DMS153 treated with DMSO at 0.1 percent for 48 hours (cell line): Measurements from ENCODE around the gene SINHCAF.
"Not testable (repeated sequence)": the region's sequence is repeated elsewhere in the genome, so short reads cannot be mapped to it uniquely, and the experiment has no call there.

ENCODE experiments used
- DNase-seq: peaks from one replicate; lab custom pipeline; 2025; ENCODE audit not compliant: unreplicated experiment; lab: John Stamatoyannopoulos, UW

SINHCAF gene

GRCh38 chr12:31325877-31326631, at the start of gene SINHCAF:
Gene SINHCAF (minus strand): TSS chr12:31326150. CDS start chr12:31298204, 27,946 bp downstream.
- peak; percentile 99 for DNase-seq

GRCh38 chr12:31375422-31375821, 49.5 kb upstream of the SINHCAF start:
- DNase-seq: not testable (repeated sequence)

- DNase-seq: no peak
These were observed 45.3 kb upstream of the SINHCAF start for GRCh38 chr12:31371256-31371620.

- DNase-seq: no peak
These were observed 44.7 kb upstream of the SINHCAF start for GRCh38 chr12:31370531-31371255.

- peak; percentile 50 for DNase-seq
These were observed 44.0 kb upstream of the SINHCAF start for GRCh38 chr12:31369712-31370521.

GRCh38 chr12:31368666-31369361, 42.9 kb upstream of the SINHCAF start:
- no peak for DNase-seq

GRCh38 chr12:31366104-31366621, 40.2 kb upstream of the SINHCAF start:
- DNase-seq: no peak

DNA sequence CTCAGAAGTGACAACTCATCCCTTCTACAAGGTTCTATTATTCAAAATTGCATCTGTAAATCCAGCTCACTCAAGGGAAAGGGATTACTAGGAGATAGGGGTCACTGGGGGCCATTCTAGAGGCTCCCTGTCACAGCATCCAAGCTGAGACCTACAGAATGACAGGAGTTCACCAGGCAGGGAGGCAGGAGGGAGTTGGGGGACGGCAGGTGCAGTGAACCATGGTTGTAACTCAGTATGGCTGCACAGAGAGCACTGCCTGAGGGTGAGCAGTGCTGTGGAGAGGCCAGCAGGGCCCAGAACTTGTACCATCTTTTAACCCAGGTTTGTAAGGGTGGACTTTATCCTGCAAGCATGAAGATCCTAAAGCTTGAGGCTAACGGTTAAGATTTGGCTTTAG, 37.9 kb upstream of the SINHCAF start:
- DNase-seq: no peak

GRCh38 chr12:31363416-31363809, 37.5 kb upstream of the SINHCAF start:
- DNase-seq: no peak

- DNase-seq: no peak
These were observed 36.9 kb upstream of the SINHCAF start for GRCh38 chr12:31362759-31363415.

- DNase-seq: peak; percentile 75
These were observed 36.3 kb upstream of the SINHCAF start for GRCh38 chr12:31362115-31362758.

GRCh38 chr12:31361730-31362114, 35.8 kb upstream of the SINHCAF start:
- no peak for DNase-seq

DNA sequence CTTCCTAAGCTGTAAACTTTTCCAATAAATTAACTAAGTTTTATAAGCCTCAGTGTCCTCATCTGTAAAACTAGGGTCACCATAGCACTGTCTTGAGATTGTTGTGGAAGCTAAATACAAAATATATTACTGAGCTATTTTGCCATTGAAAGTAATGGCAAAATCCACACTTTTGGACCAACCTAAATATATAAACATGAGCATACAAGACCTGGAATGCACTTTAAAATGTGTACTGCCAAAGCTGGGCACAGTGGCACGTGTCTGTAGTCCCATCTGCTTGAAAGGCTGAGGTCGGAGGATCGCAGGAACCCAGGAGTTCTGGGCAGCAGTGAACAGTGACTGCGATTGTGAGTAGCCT, 29.8 kb upstream of the SINHCAF start:
- DNase-seq: no peak

DNA sequence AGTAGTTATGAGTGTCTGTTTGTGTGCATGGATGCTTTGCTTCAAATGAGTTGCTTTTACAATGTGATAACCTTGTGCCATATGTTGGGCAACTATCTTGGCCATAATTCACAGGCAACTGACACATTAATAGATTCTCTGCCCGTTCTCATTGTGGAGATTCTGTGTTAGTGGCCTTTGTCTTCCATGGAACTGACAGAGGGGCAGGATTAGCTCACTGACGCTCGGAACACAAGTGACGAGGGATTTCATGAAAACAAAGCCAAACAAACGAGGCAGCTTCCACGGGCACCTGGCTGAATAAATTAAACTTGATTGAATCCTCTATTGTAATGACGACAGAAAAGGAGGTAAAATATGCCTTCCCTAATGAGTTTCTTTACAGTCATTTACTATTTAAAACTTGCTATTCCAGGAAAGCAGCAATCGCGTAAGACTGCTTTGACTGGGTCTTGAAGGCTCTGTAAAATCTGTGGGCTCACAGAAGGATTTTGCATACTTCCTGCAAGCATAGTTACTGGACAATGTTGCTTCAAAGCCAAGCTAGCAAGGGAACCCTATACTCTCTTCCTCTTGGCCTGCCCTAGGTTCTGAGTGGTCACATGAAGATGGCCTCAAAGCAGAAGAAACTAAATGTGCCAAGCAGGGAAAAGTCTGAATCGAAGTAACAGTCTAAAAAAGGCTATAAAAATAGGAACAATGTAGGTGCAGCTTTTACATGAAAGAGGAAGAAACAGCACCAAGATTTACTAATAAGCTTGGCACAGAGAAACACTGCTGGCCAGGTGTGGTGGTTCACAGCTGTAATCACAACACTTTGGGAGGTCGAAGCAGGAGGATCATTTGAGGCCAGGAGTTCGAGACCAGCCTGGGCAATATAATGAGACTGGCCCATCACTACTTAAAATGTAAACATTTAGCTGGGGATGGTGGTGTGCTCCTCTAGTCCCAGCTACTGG, 28.1 kb upstream of the SINHCAF start:
- peak; percentile 91 for DNase-seq

DNA sequence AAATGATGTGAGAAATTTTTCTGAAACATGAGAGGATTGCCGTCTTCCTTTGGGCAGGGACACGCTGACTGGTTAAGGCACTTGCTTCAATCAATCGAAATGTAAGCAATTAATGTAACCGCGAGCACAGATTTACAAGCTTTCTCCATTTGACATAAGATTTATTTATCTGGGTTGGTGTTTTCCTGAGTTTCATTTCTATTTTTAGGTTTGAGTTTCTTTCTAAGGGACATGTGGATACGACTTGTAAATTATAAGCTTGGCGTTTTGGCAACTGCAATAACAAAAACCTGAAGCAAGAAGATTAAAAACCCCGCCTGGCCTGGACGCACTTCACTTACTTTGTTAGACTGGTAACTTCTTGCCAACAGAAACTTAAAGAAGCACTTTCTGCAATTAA, 20.3 kb upstream of the SINHCAF start:
- DNase-seq: no peak

GRCh38 chr12:31343139-31343538, 17.2 kb upstream of the SINHCAF start:
- no peak for DNase-seq

- DNase-seq: no peak
These were observed 16.3 kb upstream of the SINHCAF start for GRCh38 chr12:31342286-31342685.

DNA sequence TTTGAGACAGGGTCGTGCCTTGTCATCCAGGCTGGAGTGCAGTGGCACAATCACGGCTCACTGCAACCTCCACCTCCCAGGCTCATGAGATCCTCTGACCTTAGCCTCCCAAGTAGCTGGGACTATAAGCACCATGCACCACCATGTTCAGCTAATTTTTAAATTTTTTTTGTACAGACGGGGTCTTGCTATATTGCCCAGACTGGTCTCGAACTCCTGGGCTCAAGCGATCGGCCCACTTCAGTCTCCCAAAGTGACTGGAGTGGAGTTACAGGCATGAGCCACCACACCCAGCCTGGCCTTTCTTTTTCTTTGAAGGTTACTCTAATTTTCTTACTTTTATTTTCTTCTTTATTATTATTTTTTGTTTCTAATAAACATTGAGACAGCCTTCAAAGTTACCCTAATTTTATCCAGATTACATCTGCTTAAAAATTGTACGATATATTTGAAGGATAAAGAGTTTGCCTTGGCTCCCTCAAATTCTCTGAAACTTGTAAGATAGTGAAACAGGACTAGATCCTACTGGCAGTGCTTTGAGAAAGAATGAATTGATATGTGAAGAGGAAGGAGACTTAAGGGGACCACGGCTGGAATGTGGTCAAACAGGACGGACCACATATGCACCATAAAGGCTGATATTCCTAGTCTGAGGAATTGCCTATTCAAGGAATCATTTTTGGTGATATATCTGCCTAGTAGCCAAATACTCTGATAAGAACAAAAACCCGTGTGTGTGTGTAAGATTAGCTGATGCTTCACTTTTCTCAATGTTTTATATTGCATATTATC, 14.1 kb upstream of the SINHCAF start:
- no peak for DNase-seq
